IPS-18c (cell line): ENCODE measurements around the gene SYNGR3.

ENCODE experiments used
- H3K4me3 ChIP-seq: 2 replicates; pipeline ENCODE4 v1.7.0; 2013; ENCODE audit warnings: low read depth, mild to moderate bottlenecking, low read length, moderate library complexity; ENCODE audit not compliant: insufficient read depth
- H3K9me3 ChIP-seq: one replicate; pipeline ENCODE4 v1.6.1; 2013; ENCODE audit warnings: mild to moderate bottlenecking, low read length, moderate library complexity; ENCODE audit not compliant: control insufficient read depth, insufficient read depth

Gene SYNGR3

GRCh38 chr16:1983544-1984346 lies 6.0 kb upstream of the SYNGR3 start, which contains the start of gene GFER:
Gene GFER, plus strand, starts transcription at chr16:1984193. Its CDS starts 26 bp downstream, at chr16:1984219.
- Histone ChIP-seq H3K4me3 (peak within 1 kb of the TSS; percentile 89), H3K9me3 (peaks cover 3% of the 10 kb centered on the region)

GRCh38 chr16:1984347-1985225 lies 5.2 kb upstream of the SYNGR3 start:
- Histone ChIP-seq H3K9me3 (peaks cover 2% of the 10 kb centered on the region), H3K4me3 (peak overlapping the region; percentile 89)

- peak overlapping the region; percentile 89; the same call in 1 of the 2 replicates for H3K4me3 ChIP-seq
- no peaks in the 10 kb centered on the region for H3K9me3 ChIP-seq
These were observed 4.2 kb upstream of the SYNGR3 start for GRCh38 chr16:1985466-1986150.

- Histone ChIP-seq H3K9me3 (no peaks in the 10 kb centered on the region), H3K4me3 (no peak overlapping the region)
These were observed 2.6 kb upstream of the SYNGR3 start for GRCh38 chr16:1987198-1987597.

GRCh38 chr16:1990101-1990350 lies 256 bp downstream of the SYNGR3 start:
- H3K4me3 ChIP-seq = peak overlapping the region; percentile 60; the same call in 1 of the 2 replicates
- H3K9me3 ChIP-seq = no peaks in the 10 kb centered on the region

GRCh38 chr16:1990351-1991134 lies 773 bp downstream of the SYNGR3 start:
- Histone ChIP-seq H3K4me3 (peak overlapping the region; percentile 60), H3K9me3 (no peaks in the 10 kb centered on the region)

GRCh38 chr16:1991135-1991551 lies 1.4 kb downstream of the SYNGR3 start:
- peak overlapping the region; percentile 60; the same call in 1 of the 2 replicates for H3K4me3 ChIP-seq

GRCh38 chr16:1991588-1991947 lies 1.8 kb downstream of the SYNGR3 start:
- no peaks in the 10 kb centered on the region for H3K9me3 ChIP-seq

More at GRCh38 chr16:1991135-1991551, 1.4 kb downstream of the SYNGR3 start:
- H3K9me3 ChIP-seq = no peaks in the 10 kb centered on the region

GRCh38 chr16:1991948-1992703 lies 2.4 kb downstream of the SYNGR3 start:
- Histone ChIP-seq H3K4me3 (peak overlapping the region; percentile 34; the same call in 1 of the 2 replicates), H3K9me3 (no peaks in the 10 kb centered on the region)

More at GRCh38 chr16:1991588-1991947, 1.8 kb downstream of the SYNGR3 start:
- H3K4me3 ChIP-seq = peak overlapping the region; percentile 34; the same call in 1 of the 2 replicates

- no peaks in the 10 kb centered on the region for H3K9me3 ChIP-seq
- peak overlapping the region; percentile 34; the same call in 1 of the 2 replicates for H3K4me3 ChIP-seq
These were observed 3.0 kb downstream of the SYNGR3 start for GRCh38 chr16:1992704-1993317.

GRCh38 chr16:1993731-1994131 lies 4.0 kb downstream of the SYNGR3 start:
- Histone ChIP-seq H3K9me3 (no peaks in the 10 kb centered on the region), H3K4me3 (no peak overlapping the region)

- Histone ChIP-seq H3K9me3 (no peaks in the 10 kb centered on the region), H3K4me3 (no peak overlapping the region)
These were observed 8.0 kb downstream of the SYNGR3 start for GRCh38 chr16:1997494-1998359.

- Histone ChIP-seq H3K4me3 (no peak overlapping the region), H3K9me3 (no peaks in the 10 kb centered on the region)
These were observed 8.6 kb downstream of the SYNGR3 start for GRCh38 chr16:1998360-1998835.

GRCh38 chr16:1998852-1999801 lies 9.4 kb downstream of the SYNGR3 start:
- H3K9me3 ChIP-seq = no peaks in the 10 kb centered on the region
- H3K4me3 ChIP-seq = no peak overlapping the region
